ENCODE measurements around the gene SLITRK2.

SLITRK2 gene

DNA sequence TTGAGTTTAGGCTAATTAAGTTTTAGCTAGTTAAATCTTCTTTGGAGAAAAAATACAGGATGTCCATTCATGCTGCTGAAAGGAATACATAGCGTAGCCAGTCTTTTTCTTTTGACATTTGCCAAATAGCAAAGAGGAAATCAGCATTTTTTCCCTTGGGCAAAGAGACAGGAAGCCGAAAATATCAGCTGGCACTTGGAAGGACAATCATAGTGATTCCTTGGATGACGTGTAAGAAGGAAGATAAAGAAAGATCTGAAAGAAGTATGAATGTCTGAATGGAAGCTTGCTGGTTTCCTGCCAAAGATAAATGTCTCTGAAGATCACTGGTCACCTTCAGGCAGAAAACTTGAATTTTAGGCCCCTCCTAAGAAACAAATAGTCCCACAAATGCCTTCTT, 44.2 kb downstream of the SLITRK2 start:
- DNase-seq, result no peak

DNA sequence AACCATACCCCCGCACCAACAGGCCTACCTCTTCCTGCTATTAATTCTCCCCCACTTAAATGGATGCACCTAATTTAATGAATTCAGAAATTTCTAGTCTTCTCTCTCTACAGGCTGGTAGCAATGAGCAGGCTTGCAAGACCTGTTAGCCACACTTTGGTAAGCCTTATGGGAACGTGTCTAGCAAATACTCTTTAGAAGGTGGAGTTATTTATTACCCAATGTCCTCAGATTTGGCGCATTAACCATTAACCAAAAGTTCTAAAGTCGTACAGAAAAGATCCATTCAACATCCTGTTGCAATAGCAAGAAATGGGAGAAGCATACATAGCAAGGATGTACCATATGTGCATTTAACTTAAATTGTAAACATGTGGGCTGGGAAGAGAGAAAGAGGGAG, 47.5 kb downstream of the SLITRK2 start:
- no peak for DNase-seq
